ENCODE data around the gene LTN1. TPM values are rescaled to one million over a fixed set of nuclear protein-coding genes. Genes with fewer than 3 reads are reported as not detected.
A peak's percentile ranks its signal among the peaks of the same experiment; 100 is the strongest.

The LTN1 gene
- total RNA-seq (25.0 TPM), polyA plus RNA-seq (ENCODE audit: insufficient read depth, low read depth, low replicate concordance) (3.6 TPM)
- long read RNA-seq, donor 1, partial matches to known transcripts, result 7 of 7 reads
- long read RNA-seq, donor 1, other reads (novel, unspliced or antisense), result 0 of 7 reads
- long read RNA-seq, donor 2, full-length matches to known transcripts, result 1 of 1 reads
- long read RNA-seq, donor 2, partial matches to known transcripts, result 0 of 1 reads
- long read RNA-seq, donor 2, other reads (novel, unspliced or antisense), result 0 of 1 reads
- long read RNA-seq, donor 3, full-length matches to known transcripts, result 1 of 1 reads
- long read RNA-seq, donor 3, partial matches to known transcripts, result 0 of 1 reads
- long read RNA-seq, donor 3, other reads (novel, unspliced or antisense), result 0 of 1 reads
- long read RNA-seq, donor 4, full-length matches to known transcripts, result 1 of 55 reads
- long read RNA-seq, donor 4, partial matches to known transcripts, result 43 of 55 reads
- long read RNA-seq, donor 4, other reads (novel, unspliced or antisense), result 11 of 55 reads
- long read RNA-seq, donor 5, result 0 reads
- long read RNA-seq, donor 6, partial matches to known transcripts, result 13 of 13 reads
- long read RNA-seq, donor 6, other reads (novel, unspliced or antisense), result 0 of 13 reads
- long read RNA-seq, donor 7, full-length matches to known transcripts, result 1 of 15 reads
- long read RNA-seq, donor 7, partial matches to known transcripts, result 11 of 15 reads
- long read RNA-seq, donor 7, other reads (novel, unspliced or antisense), result 3 of 15 reads
- long read RNA-seq, donor 8, result 0 reads
- long read RNA-seq, donor 9, result 0 reads
- long read RNA-seq, donor 10, result 0 reads

- Histone ChIP-seq H3K9ac (ENCODE audit: low read length in 3 of 3) (peak within 1 kb of the TSS; percentile 71 to 97 (median 85)), H3K4me1 (ENCODE audit: control insufficient read depth in 2 of 3, insufficient read depth in 2 of 3, low read depth in 1 of 3, low read length in 3 of 3) (peaks cover 0 to 2% (median 0%) of the 10 kb centered on the region in 3 donors), H3K36me3 (ENCODE audit: control insufficient read depth in 2 of 3, insufficient read depth in 3 of 3, low read length in 3 of 3) (no peaks in the 10 kb centered on the region), H3K4me3 (ENCODE audit: low read length in 3 of 3) (peak within 1 kb of the TSS; percentile 81 to 100 (median 93)), H3K27me3 (ENCODE audit: control insufficient read depth, insufficient read depth, low read length) (no peaks in the 10 kb centered on the region), H3K9me3 (ENCODE audit: control insufficient read depth in 2 of 3, insufficient read depth in 1 of 3, low read length in 3 of 3) (no peaks in the 10 kb centered on the region), H3K27ac (ENCODE audit: low read depth in 2 of 2, low read length in 2 of 2) (peak within 1 kb of the TSS; percentile 84 to 88)
- peak; percentile 97 for FAIRE-seq
- intact Hi-C loops (cut with DNase I), result no loop called here
- TF ChIP-seq CTCF (IDR thresholded peaks at IDR 0.05; ENCODE audit: borderline replicate concordance, extremely low read depth, insufficient read depth), result no peak
- DNase-seq, result peak; percentile 99 to 100 (median 100)
These were observed at the start of gene LTN1 for GRCh38 chr21:28992526-28993292. LTN1 (minus strand) TSS chr21:28992877; CDS start chr21:28992805, 72 bp downstream.

- intact Hi-C loops (cut with DNase I), result no loop called here
- no peak overlapping the region for H3K4me3 ChIP-seq (ENCODE audit: low read length in 3 of 3)
- no peak overlapping the region for H3K9ac ChIP-seq (ENCODE audit: low read length in 3 of 3)
- no peaks in the 10 kb centered on the region for H3K27me3 ChIP-seq (ENCODE audit: control insufficient read depth, insufficient read depth, low read length)
- H3K36me3 ChIP-seq (ENCODE audit: control insufficient read depth in 2 of 3, insufficient read depth in 3 of 3, low read length in 3 of 3), result peaks cover 8 to 72% (median 28%) of the 10 kb centered on the region in 3 donors
- TF ChIP-seq CTCF (IDR thresholded peaks at IDR 0.05; ENCODE audit: borderline replicate concordance, extremely low read depth, insufficient read depth), result no peak
- no peaks in the 10 kb centered on the region for H3K4me1 ChIP-seq (ENCODE audit: control insufficient read depth in 2 of 3, insufficient read depth in 2 of 3, low read depth in 1 of 3, low read length in 3 of 3)
- H3K9me3 ChIP-seq (ENCODE audit: control insufficient read depth in 2 of 3, insufficient read depth in 1 of 3, low read length in 3 of 3), result no peaks in the 10 kb centered on the region
- no peak overlapping the region for H3K27ac ChIP-seq (ENCODE audit: low read depth in 2 of 2, low read length in 2 of 2)
- FAIRE-seq, result no peak
- no peak for DNase-seq
These were observed 42.0 kb upstream of the LTN1 start for GRCh38 chr21:29034678-29035077.

GRCh38 chr21:29033871-29034270 is 41.2 kb upstream of the LTN1 start:
- FAIRE-seq (no peak), DNase-seq (peak in 1 of 5 donors; percentile 8)
- H3K9me3 ChIP-seq (ENCODE audit: control insufficient read depth in 2 of 3, insufficient read depth in 1 of 3, low read length in 3 of 3), result no peaks in the 10 kb centered on the region
- H3K4me1 ChIP-seq (ENCODE audit: control insufficient read depth in 2 of 3, insufficient read depth in 2 of 3, low read depth in 1 of 3, low read length in 3 of 3), result no peaks in the 10 kb centered on the region
- no peak for TF ChIP-seq CTCF (IDR thresholded peaks at IDR 0.05; ENCODE audit: borderline replicate concordance, extremely low read depth, insufficient read depth)
- H3K27me3 ChIP-seq (ENCODE audit: control insufficient read depth, insufficient read depth, low read length), result no peaks in the 10 kb centered on the region
- no peak overlapping the region for H3K27ac ChIP-seq (ENCODE audit: low read depth in 2 of 2, low read length in 2 of 2)
- H3K4me3 ChIP-seq (ENCODE audit: low read length in 3 of 3), result no peak overlapping the region
- H3K36me3 ChIP-seq (ENCODE audit: control insufficient read depth in 2 of 3, insufficient read depth in 3 of 3, low read length in 3 of 3), result peaks cover 8 to 66% (median 28%) of the 10 kb centered on the region in 3 donors
- H3K9ac ChIP-seq (ENCODE audit: low read length in 3 of 3), result no peak overlapping the region
- intact Hi-C loops (cut with DNase I), result no loop called here

Measured in kidney (tissue), 22 donors.